ENCODE measurements around the gene SLC27A2. TPM values are rescaled to one million over a fixed set of nuclear protein-coding genes. Genes with fewer than 3 reads are reported as not detected.

SLC27A2 gene
- total RNA-seq, 1 donor from 2014 or later, result not detected

DNA sequence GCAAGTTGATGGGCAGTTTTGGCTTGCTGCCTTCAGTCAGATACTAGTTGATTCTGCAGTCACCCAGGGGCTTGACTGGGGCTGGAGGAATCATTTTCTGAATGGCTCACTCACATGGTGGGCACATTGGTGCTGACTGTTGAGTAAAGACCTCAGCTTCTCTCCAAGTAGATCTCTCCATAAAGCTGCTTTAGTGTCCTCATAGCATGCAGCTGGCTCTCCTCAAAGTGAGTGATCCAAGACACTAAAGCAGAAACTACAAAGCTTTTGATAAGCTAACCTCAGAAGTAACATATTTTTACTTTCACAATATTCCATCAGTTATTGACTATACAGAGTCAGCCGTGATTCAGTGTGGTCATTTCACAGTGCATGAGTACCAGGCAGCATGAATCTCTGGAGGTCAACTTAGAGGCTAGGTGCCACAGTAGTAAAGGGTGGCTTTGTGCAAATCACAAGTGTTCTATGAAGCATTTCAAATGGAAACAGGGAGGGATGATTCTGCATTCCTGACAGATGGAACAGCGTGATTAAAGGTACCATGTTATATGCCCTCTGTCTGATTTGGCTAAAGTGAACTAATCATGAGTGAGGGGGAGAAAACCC lies 38.6 kb upstream of the SLC27A2 start:
- H3K4me3 Mint-ChIP-seq (ENCODE audit: unreplicated experiment), result no peak overlapping the region
- no peak for DNase-seq (ENCODE audit: extremely low spot score, unreplicated experiment)
- H3K36me3 Mint-ChIP-seq (ENCODE audit: unreplicated experiment), result no peaks in the 10 kb centered on the region
- TF ChIP-seq, protein P1, sequence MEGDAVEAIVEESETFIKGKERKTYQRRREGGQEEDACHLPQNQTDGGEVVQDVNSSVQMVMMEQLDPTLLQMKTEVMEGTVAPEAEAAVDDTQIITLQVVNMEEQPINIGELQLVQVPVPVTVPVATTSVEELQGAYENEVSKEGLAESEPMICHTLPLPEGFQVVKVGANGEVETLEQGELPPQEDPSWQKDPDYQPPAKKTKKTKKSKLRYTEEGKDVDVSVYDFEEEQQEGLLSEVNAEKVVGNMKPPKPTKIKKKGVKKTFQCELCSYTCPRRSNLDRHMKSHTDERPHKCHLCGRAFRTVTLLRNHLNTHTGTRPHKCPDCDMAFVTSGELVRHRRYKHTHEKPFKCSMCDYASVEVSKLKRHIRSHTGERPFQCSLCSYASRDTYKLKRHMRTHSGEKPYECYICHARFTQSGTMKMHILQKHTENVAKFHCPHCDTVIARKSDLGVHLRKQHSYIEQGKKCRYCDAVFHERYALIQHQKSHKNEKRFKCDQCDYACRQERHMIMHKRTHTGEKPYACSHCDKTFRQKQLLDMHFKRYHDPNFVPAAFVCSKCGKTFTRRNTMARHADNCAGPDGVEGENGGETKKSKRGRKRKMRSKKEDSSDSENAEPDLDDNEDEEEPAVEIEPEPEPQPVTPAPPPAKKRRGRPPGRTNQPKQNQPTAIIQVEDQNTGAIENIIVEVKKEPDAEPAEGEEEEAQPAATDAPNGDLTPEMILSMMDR (IDR thresholded peaks at IDR 0.05), result no peak
- peaks cover 6% of the 10 kb centered on the region for H3K4me1 Mint-ChIP-seq (ENCODE audit: unreplicated experiment)
- H3K9me3 Mint-ChIP-seq (ENCODE audit: unreplicated experiment), result no peaks in the 10 kb centered on the region
- H3K27me3 Mint-ChIP-seq (ENCODE audit: unreplicated experiment), result no peaks in the 10 kb centered on the region
- H3K27ac Mint-ChIP-seq (ENCODE audit: unreplicated experiment), result no peak overlapping the region

DNA sequence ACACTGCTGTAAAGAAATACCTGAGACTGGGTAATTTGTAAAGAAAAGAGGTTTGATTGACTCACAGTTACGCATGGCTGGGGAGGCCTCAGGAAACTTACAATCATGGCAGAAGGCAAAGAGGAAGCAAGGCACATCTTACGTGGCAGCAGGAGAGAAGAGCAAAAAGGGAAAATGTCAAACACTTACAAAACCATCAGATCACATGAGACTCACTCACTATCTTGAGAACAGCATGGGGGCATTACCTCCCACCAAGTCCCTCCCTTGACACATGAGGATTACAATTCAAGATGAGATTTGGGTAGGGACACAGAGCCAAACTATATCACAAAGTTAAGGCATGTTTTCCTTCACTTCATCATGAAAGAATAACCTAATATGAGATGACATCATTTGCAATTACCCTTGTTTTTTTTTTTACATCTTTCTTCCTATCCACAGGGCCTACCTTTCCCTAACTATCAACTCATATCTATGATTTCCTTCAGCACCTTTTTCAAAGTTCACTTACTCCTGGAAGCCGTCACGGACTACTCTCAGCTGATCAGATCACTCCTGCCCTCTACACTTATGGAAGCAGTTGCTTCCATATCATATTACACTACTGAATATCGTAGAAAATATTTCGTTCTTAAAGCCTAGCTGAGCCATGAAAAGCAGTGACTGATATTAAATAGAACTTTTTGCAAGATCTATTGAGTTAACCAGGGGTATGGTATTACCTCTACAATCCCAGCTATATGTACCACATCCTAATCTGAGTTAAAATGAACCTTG lies 37.5 kb upstream of the SLC27A2 start:
- no peak for DNase-seq (ENCODE audit: extremely low spot score, unreplicated experiment)
- Mint-ChIP-seq H3K27ac (ENCODE audit: unreplicated experiment) (no peak overlapping the region), H3K4me1 (ENCODE audit: unreplicated experiment) (peaks cover 6% of the 10 kb centered on the region), H3K4me3 (ENCODE audit: unreplicated experiment) (no peak overlapping the region), H3K9me3 (ENCODE audit: unreplicated experiment) (no peaks in the 10 kb centered on the region), H3K27me3 (ENCODE audit: unreplicated experiment) (no peaks in the 10 kb centered on the region), H3K36me3 (ENCODE audit: unreplicated experiment) (no peaks in the 10 kb centered on the region)
- TF ChIP-seq, protein P1 (IDR thresholded peaks at IDR 0.05), result no peak

DNA sequence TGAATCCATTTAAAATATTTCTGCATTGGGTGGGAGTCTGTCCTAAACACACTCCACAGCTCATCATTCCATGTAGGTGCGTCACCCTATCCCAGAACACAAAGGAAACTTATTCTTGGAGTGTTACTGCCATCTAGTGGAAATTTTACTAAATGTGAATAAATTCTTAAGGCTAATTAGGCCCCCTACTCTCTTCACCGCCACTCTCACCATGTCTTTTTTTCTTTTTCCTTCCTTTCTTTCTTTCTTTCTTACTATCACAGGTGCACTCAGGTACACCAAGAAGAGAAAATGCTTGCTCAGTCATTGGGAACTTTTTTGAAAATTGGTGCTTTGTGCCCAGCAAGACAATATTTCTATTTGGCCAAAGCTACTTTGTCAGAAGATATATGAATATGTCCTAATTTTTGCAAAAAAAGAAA lies 36.5 kb upstream of the SLC27A2 start:
- no peak overlapping the region for H3K27ac Mint-ChIP-seq (ENCODE audit: unreplicated experiment)
- H3K27me3 Mint-ChIP-seq (ENCODE audit: unreplicated experiment), result no peaks in the 10 kb centered on the region
- peaks cover 6% of the 10 kb centered on the region for H3K4me1 Mint-ChIP-seq (ENCODE audit: unreplicated experiment)
- no peaks in the 10 kb centered on the region for H3K36me3 Mint-ChIP-seq (ENCODE audit: unreplicated experiment)
- TF ChIP-seq, protein P1 (IDR thresholded peaks at IDR 0.05), result peak; percentile 72
- no peaks in the 10 kb centered on the region for H3K9me3 Mint-ChIP-seq (ENCODE audit: unreplicated experiment)
- DNase-seq (ENCODE audit: extremely low spot score, unreplicated experiment), result no peak
- H3K4me3 Mint-ChIP-seq (ENCODE audit: unreplicated experiment), result no peak overlapping the region

DNA sequence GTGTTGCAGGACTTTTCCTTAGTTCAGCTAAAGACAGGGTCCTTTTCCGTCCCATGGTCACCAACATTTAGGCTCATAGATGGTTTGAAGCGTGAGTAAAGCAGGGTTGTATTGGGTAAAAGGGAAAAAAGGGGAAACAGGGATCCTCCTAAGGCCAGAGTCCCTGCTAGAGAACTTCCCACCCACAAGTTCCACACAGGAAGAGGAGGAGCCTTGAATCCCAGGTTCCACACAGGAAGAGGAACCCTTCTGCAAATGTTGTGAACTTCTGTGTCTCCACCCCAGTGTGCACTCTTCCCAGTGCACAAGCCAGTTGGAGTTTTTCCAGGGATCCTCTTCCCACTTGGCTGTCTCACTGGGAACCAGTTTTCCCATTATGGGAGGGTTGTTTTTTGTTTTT lies 35.4 kb upstream of the SLC27A2 start:
- H3K4me1 Mint-ChIP-seq (ENCODE audit: unreplicated experiment), result peaks cover 6% of the 10 kb centered on the region
- H3K27ac Mint-ChIP-seq (ENCODE audit: unreplicated experiment), result no peak overlapping the region
- H3K36me3 Mint-ChIP-seq (ENCODE audit: unreplicated experiment), result no peaks in the 10 kb centered on the region
- no peaks in the 10 kb centered on the region for H3K9me3 Mint-ChIP-seq (ENCODE audit: unreplicated experiment)
- TF ChIP-seq, protein P1 (IDR thresholded peaks at IDR 0.05), result no peak
- H3K27me3 Mint-ChIP-seq (ENCODE audit: unreplicated experiment), result peaks cover 3% of the 10 kb centered on the region
- no peak overlapping the region for H3K4me3 Mint-ChIP-seq (ENCODE audit: unreplicated experiment)
- DNase-seq (ENCODE audit: extremely low spot score, unreplicated experiment), result no peak

DNA sequence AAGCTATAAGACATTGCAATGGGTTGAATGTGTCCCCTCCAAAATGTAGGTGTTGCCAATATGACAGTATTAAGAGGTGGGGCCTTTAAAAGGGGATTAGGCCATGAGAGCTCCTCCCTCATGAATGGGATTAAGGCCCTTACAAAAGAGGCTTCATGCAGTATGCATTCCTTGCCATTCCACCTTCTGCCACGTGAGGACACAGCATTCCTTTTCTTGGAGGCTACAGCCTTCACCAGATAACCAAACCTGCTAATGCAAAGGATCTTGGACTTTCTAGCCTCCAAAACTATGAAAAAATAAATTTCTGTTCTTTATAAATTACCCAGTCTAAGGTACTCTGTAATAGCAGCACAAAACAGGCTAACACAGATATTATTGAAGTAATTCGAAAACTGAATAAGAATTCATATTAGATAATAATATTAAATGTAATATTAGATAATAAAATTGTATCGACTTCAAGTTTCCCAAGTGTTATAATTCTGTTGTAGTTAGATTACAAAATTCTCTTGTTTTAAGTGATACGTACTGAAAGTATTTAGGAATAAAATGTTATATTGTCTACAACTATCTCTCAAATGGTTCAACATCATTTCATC lies 33.5 kb upstream of the SLC27A2 start:
- Mint-ChIP-seq H3K4me3 (ENCODE audit: unreplicated experiment) (no peak overlapping the region), H3K9me3 (ENCODE audit: unreplicated experiment) (no peaks in the 10 kb centered on the region), H3K27ac (ENCODE audit: unreplicated experiment) (no peak overlapping the region), H3K27me3 (ENCODE audit: unreplicated experiment) (peaks cover 11% of the 10 kb centered on the region), H3K36me3 (ENCODE audit: unreplicated experiment) (no peaks in the 10 kb centered on the region), H3K4me1 (ENCODE audit: unreplicated experiment) (peaks cover 6% of the 10 kb centered on the region)
- TF ChIP-seq, protein P1 (IDR thresholded peaks at IDR 0.05), result peak; percentile 54
- no peak for DNase-seq (ENCODE audit: extremely low spot score, unreplicated experiment)

All from osteocyte (in vitro differentiated cells).